ENCODE data around the gene QSER1.

Gene QSER1

DNA sequence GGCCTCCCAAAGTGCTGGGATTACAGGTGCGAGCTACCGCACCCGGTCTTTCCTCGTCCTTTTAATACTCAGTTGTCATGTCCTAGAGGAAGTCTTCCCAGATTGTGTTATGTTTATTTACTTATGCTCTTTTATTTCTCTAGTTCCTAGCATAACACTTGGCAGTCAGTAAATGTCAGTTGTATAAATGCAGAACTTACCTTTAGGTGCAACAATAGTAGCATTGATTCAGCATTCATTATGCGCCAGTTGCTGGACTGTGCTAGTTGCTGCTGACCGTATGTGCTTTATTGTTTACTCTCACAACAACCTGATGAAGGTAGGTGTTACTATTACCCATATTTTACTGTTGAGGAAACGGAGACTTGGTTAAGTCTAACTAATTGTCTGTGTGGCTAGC is 20.8 kb downstream of the QSER1 start:
- no peak for DNase-seq (ENCODE audit: low read depth in 1 of 2, low spot score in 1 of 2)
- no peaks in the 10 kb centered on the region for H3K27me3 ChIP-seq (ENCODE audit: insufficient read depth, poor library complexity, severe bottlenecking)
- H3K4me3 ChIP-seq (replicated peaks; ENCODE audit: insufficient read depth, low read length) = no peak overlapping the region
- H3K27ac ChIP-seq (replicated peaks) = no peak overlapping the region
- TF ChIP-seq GABPA (IDR thresholded peaks at IDR 0.05; ENCODE audit: low read depth) (no peak), POLR2AphosphoS5 (IDR thresholded peaks at IDR 0.05; ENCODE audit: low read depth) (no peak)

DNA sequence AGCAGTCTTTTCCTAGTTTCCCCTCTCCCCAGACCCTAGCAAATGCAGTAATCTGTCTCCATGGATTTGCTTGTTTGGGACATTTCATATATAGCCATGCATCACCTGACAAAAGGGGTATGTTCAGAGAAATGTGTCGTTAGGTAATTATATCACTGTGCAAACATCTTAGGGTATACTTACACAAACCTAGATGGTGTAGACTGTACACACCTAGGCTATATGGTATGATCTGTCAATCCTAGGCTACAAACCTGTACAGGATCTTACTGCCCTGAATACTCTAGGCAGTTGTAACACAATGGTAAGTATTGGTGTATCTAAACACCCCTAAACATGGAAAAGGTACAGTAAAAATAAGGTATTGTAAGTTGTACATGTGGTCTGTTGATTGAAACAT is 23.8 kb downstream of the QSER1 start:
- DNase-seq (ENCODE audit: low read depth in 1 of 2, low spot score in 1 of 2) = no peak
- Histone ChIP-seq H3K27ac (replicated peaks) (no peak overlapping the region), H3K27me3 (ENCODE audit: insufficient read depth, poor library complexity, severe bottlenecking) (no peaks in the 10 kb centered on the region), H3K4me3 (replicated peaks; ENCODE audit: insufficient read depth, low read length) (no peak overlapping the region)
- TF ChIP-seq GABPA (IDR thresholded peaks at IDR 0.05; ENCODE audit: low read depth) = no peak
- TF ChIP-seq, protein P1, sequence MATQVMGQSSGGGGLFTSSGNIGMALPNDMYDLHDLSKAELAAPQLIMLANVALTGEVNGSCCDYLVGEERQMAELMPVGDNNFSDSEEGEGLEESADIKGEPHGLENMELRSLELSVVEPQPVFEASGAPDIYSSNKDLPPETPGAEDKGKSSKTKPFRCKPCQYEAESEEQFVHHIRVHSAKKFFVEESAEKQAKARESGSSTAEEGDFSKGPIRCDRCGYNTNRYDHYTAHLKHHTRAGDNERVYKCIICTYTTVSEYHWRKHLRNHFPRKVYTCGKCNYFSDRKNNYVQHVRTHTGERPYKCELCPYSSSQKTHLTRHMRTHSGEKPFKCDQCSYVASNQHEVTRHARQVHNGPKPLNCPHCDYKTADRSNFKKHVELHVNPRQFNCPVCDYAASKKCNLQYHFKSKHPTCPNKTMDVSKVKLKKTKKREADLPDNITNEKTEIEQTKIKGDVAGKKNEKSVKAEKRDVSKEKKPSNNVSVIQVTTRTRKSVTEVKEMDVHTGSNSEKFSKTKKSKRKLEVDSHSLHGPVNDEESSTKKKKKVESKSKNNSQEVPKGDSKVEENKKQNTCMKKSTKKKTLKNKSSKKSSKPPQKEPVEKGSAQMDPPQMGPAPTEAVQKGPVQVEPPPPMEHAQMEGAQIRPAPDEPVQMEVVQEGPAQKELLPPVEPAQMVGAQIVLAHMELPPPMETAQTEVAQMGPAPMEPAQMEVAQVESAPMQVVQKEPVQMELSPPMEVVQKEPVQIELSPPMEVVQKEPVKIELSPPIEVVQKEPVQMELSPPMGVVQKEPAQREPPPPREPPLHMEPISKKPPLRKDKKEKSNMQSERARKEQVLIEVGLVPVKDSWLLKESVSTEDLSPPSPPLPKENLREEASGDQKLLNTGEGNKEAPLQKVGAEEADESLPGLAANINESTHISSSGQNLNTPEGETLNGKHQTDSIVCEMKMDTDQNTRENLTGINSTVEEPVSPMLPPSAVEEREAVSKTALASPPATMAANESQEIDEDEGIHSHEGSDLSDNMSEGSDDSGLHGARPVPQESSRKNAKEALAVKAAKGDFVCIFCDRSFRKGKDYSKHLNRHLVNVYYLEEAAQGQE (IDR thresholded peaks at IDR 0.05; ENCODE audit: insufficient replicate concordance, low read depth) = no peak
- no peak for TF ChIP-seq POLR2AphosphoS5 (IDR thresholded peaks at IDR 0.05; ENCODE audit: low read depth)
- TF ChIP-seq, protein P2, sequence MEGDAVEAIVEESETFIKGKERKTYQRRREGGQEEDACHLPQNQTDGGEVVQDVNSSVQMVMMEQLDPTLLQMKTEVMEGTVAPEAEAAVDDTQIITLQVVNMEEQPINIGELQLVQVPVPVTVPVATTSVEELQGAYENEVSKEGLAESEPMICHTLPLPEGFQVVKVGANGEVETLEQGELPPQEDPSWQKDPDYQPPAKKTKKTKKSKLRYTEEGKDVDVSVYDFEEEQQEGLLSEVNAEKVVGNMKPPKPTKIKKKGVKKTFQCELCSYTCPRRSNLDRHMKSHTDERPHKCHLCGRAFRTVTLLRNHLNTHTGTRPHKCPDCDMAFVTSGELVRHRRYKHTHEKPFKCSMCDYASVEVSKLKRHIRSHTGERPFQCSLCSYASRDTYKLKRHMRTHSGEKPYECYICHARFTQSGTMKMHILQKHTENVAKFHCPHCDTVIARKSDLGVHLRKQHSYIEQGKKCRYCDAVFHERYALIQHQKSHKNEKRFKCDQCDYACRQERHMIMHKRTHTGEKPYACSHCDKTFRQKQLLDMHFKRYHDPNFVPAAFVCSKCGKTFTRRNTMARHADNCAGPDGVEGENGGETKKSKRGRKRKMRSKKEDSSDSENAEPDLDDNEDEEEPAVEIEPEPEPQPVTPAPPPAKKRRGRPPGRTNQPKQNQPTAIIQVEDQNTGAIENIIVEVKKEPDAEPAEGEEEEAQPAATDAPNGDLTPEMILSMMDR (IDR thresholded peaks at IDR 0.05; ENCODE audit: insufficient read depth, low read length) = no peak
- no peak for TF ChIP-seq SPI1 (IDR thresholded peaks at IDR 0.05; ENCODE audit: borderline replicate concordance, low read depth)

DNA sequence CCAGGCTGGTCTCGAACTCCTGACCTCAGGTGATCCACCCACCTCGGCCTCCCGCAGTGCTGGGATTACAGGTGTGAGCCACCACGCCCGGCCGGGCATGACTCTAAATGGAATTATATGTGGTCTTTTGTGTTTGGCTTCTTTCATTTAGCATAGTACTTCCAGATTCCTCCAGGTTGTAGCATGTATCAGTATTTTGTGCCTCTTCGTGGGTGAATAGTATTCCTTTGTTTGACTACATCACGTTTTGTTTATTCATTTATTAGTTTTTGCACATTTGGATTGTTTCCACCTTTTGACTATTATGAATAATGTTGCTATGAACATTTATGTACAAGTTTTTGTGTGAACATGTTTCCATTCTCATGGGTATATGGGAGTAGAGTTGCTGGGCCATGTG is 24.4 kb downstream of the QSER1 start:
- H3K27me3 ChIP-seq (ENCODE audit: insufficient read depth, poor library complexity, severe bottlenecking) = no peaks in the 10 kb centered on the region
- H3K27ac ChIP-seq (replicated peaks) = no peak overlapping the region
- H3K4me3 ChIP-seq (replicated peaks; ENCODE audit: insufficient read depth, low read length) = no peak overlapping the region
- no peak for DNase-seq (ENCODE audit: low read depth in 1 of 2, low spot score in 1 of 2)
- TF ChIP-seq POLR2AphosphoS5 (IDR thresholded peaks at IDR 0.05; ENCODE audit: low read depth) (no peak), GABPA (IDR thresholded peaks at IDR 0.05; ENCODE audit: low read depth) (no peak), SPI1 (IDR thresholded peaks at IDR 0.05; ENCODE audit: borderline replicate concordance, low read depth) (no peak)
- TF ChIP-seq, protein P2 (IDR thresholded peaks at IDR 0.05; ENCODE audit: insufficient read depth, low read length) = no peak
- TF ChIP-seq, protein P1 (IDR thresholded peaks at IDR 0.05; ENCODE audit: insufficient replicate concordance, low read depth) = no peak

DNA sequence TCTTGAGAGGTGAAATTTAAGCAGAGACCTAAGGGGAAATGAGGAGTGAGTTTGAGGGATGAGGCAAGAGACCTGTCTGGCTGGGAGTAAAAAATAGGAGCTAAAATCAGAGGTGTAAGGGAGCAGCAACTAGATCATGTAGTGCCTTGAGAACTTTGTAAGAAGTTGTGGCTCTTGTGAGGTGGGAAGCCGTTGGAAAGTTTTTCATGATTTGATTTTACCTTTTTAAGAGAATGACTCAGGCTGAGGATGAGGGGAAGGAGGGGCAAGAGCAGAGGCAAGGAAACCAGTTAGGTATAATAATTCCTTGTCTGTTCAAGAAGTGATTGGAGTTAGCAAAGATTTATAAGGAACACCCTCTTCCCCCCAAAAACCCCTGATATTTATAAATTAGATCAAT is 25.8 kb downstream of the QSER1 start:
- no peaks in the 10 kb centered on the region for H3K27me3 ChIP-seq (ENCODE audit: insufficient read depth, poor library complexity, severe bottlenecking)

More for the DNA sequence above, 25.8 kb downstream of the QSER1 start:
- no peak overlapping the region for H3K27ac ChIP-seq (replicated peaks)
- no peak for DNase-seq (ENCODE audit: low read depth in 1 of 2, low spot score in 1 of 2)
- H3K4me3 ChIP-seq (replicated peaks; ENCODE audit: insufficient read depth, low read length) = no peak overlapping the region
- TF ChIP-seq POLR2AphosphoS5 (IDR thresholded peaks at IDR 0.05; ENCODE audit: low read depth) (no peak), GABPA (IDR thresholded peaks at IDR 0.05; ENCODE audit: low read depth) (no peak), SPI1 (IDR thresholded peaks at IDR 0.05; ENCODE audit: borderline replicate concordance, low read depth) (no peak)
- TF ChIP-seq, protein P1 (IDR thresholded peaks at IDR 0.05; ENCODE audit: insufficient replicate concordance, low read depth) = no peak
- TF ChIP-seq, protein P2 (IDR thresholded peaks at IDR 0.05; ENCODE audit: insufficient read depth, low read length) = no peak

Data from HL-60 (cell line).